OCI-LY3 (cell line): ENCODE results near the gene GABARAPL1.
"Not testable (repeated sequence)": the region's sequence is repeated elsewhere in the genome, so short reads cannot be mapped to it uniquely, and the experiment has no call there.

Experiments used
- H2AFZ ChIP-seq: fragments of 200-600, 300-600 bp; shearing (Covaris generic); 2 replicates; pipeline ENCODE4 v1.6.0; 2014; ENCODE audit warnings: antibody characterized with exemption, low read depth, low read length
- H3K27ac ChIP-seq: fragments of 200-600, 300-600 bp; sonication (generic); 2 replicates; pipeline ENCODE4 v1.5.1; 2014; ENCODE audit warnings: mild to moderate bottlenecking, low read length, moderate library complexity, mixed read lengths
- H3K27me3 ChIP-seq: fragments of 200-600, 300-600 bp; sonication (generic); 2 replicates; pipeline ENCODE4 v1.6.1; 2014; ENCODE audit warnings: low read depth, low read length, mixed read lengths
- H3K36me3 ChIP-seq: fragments of 200-600, 300-600 bp; sonication (generic); replicated peaks from 2 replicates; pipeline ENCODE3; 2014; ENCODE audit warnings: low read depth, low read length, mixed read lengths
- H3K4me1 ChIP-seq: fragments of 300-600, 200-600 bp; sonication (generic); 2 replicates; pipeline ENCODE4 v1.6.1; 2014; ENCODE audit warnings: low read length, mixed read lengths
- H3K4me2 ChIP-seq: fragments of 200-600, 300-600 bp; sonication (generic); 2 replicates; pipeline ENCODE4 v1.6.1; 2014; ENCODE audit warnings: low read length, mixed read lengths
- H3K4me3 ChIP-seq: fragments of 300-600, 200-600 bp; sonication (generic); 2 replicates; pipeline ENCODE4 v1.5.1; 2014; ENCODE audit warnings: antibody characterized with exemption, mild to moderate bottlenecking, low read length, moderate library complexity
- H3K79me2 ChIP-seq: fragments of 300-600, 200-600 bp; shearing (Covaris generic); 2 replicates; pipeline ENCODE4 v1.6.1; 2014; ENCODE audit warnings: mild to moderate bottlenecking, low read length, mixed read lengths
- H3K9ac ChIP-seq: fragments of 300-600, 200-600 bp; shearing (Covaris generic); 2 replicates; pipeline ENCODE4 v1.6.0; 2014; ENCODE audit warnings: mild to moderate bottlenecking, low read length, moderate library complexity
- H3K9me3 ChIP-seq: fragments of 200-600, 300-600 bp; shearing (Covaris generic); 2 replicates; pipeline ENCODE4 v1.6.1; 2014; ENCODE audit warnings: low read length, mixed read lengths; ENCODE audit not compliant: insufficient read depth
- H4K20me1 ChIP-seq: fragments of 200-600, 300-600 bp; sonication (generic); 2 replicates; pipeline ENCODE4 v1.6.1; 2016; ENCODE audit warnings: low read length, mixed read lengths; ENCODE audit not compliant: insufficient read depth
- EZH2phosphoT487 ChIP-seq: fragments of 200-600 bp; shearing (Covaris generic); IDR thresholded peaks from 2 replicates; pipeline ENCODE4 v1.6.1; 2018; ENCODE audit warnings: antibody characterized with exemption, mixed run types, low read depth
- TF ChIP-seq, protein P1 (sequence below): fragments of 200-600, 300-600 bp; sonication (generic); IDR thresholded peaks from 2 replicates; pipeline ENCODE4 v1.5.1; 2014; ENCODE audit warnings: antibody characterized with exemption, low read length, low read depth

Gene GABARAPL1

GRCh38 chr12:10218021-10218420 is 5.3 kb downstream of the GABARAPL1 start:
- Histone ChIP-seq H3K4me2 (no peak overlapping the region), H3K79me2 (no peaks in the 10 kb centered on the region), H2AFZ (no peak overlapping the region), H3K36me3 (no peaks in the 10 kb centered on the region), H3K4me1 (peaks cover 9% of the 10 kb centered on the region), H3K9me3 (no peaks in the 10 kb centered on the region), H3K9ac (no peak overlapping the region), H4K20me1 (no peaks in the 10 kb centered on the region), H3K27me3 (peaks cover 21% of the 10 kb centered on the region), H3K27ac (no peak overlapping the region), H3K4me3 (no peak overlapping the region)
- TF ChIP-seq EZH2phosphoT487, result no peak
- TF ChIP-seq, protein P1, sequence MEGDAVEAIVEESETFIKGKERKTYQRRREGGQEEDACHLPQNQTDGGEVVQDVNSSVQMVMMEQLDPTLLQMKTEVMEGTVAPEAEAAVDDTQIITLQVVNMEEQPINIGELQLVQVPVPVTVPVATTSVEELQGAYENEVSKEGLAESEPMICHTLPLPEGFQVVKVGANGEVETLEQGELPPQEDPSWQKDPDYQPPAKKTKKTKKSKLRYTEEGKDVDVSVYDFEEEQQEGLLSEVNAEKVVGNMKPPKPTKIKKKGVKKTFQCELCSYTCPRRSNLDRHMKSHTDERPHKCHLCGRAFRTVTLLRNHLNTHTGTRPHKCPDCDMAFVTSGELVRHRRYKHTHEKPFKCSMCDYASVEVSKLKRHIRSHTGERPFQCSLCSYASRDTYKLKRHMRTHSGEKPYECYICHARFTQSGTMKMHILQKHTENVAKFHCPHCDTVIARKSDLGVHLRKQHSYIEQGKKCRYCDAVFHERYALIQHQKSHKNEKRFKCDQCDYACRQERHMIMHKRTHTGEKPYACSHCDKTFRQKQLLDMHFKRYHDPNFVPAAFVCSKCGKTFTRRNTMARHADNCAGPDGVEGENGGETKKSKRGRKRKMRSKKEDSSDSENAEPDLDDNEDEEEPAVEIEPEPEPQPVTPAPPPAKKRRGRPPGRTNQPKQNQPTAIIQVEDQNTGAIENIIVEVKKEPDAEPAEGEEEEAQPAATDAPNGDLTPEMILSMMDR, result no peak

GRCh38 chr12:10220398-10221077 is 7.9 kb downstream of the GABARAPL1 start:
- H3K27ac ChIP-seq, result no peak overlapping the region
- no peaks in the 10 kb centered on the region for H3K4me1 ChIP-seq
- no peaks in the 10 kb centered on the region for H3K79me2 ChIP-seq
- H4K20me1 ChIP-seq, result no peaks in the 10 kb centered on the region
- H2AFZ ChIP-seq, result no peak overlapping the region
- H3K9me3 ChIP-seq, result no peaks in the 10 kb centered on the region
- no peak for TF ChIP-seq EZH2phosphoT487
- TF ChIP-seq, protein P1, result no peak
- H3K27me3 ChIP-seq, result peaks cover 2% of the 10 kb centered on the region; the same call in 1 of the 2 replicates
- H3K4me2 ChIP-seq, result no peak overlapping the region
- no peak overlapping the region for H3K9ac ChIP-seq
- no peaks in the 10 kb centered on the region for H3K36me3 ChIP-seq
- H3K4me3 ChIP-seq, result no peak overlapping the region

DNA sequence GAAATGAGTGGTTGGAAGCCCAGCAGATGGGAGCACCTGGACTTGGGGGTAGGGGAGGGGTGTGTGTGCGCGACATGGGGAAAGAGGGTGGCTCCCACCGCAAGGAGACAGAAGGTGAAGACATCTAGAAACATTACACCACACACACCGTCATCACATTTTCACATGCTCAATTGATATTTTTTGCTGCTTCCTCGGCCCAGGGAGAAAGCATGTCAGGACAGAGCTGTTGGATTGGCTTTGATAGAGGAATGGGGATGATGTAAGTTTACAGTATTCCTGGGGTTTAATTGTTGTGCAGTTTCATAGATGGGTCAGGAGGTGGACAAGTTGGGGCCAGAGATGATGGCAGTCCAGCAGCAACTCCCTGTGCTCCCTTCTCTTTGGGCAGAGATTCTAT is 9.2 kb downstream of the GABARAPL1 start:
- TF ChIP-seq, protein P1, result no peak
- no peak for TF ChIP-seq EZH2phosphoT487
- no peak overlapping the region for H3K4me2 ChIP-seq
- H3K4me3 ChIP-seq, result no peak overlapping the region
- no peaks in the 10 kb centered on the region for H3K27me3 ChIP-seq
- H3K4me1 ChIP-seq, result no peaks in the 10 kb centered on the region
- H3K9me3 ChIP-seq, result no peaks in the 10 kb centered on the region
- no peaks in the 10 kb centered on the region for H3K79me2 ChIP-seq
- H4K20me1 ChIP-seq, result no peaks in the 10 kb centered on the region
- no peak overlapping the region for H3K9ac ChIP-seq
- no peak overlapping the region for H3K27ac ChIP-seq
- no peaks in the 10 kb centered on the region for H3K36me3 ChIP-seq
- H2AFZ ChIP-seq, result no peak overlapping the region

DNA sequence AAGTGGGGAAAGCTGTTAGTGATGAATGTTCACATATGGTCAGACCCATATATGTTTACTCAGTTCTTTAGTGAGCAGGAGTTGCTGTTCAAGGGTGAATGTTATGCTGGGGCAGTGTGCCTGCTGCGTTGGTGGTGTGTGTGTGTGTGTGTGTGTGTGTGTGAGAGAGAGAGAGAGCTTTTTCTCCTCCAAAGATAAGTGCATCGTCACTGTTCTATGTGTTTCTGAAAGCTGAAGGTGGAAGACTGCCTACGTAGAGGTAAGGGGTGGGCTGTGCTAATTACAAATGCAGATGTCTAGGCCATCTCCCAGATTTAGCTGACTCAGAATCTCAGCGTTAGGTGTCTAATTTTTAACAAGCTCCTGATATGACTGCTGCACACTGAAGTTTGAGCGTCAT is 10.5 kb downstream of the GABARAPL1 start:
- no peak overlapping the region for H3K4me2 ChIP-seq
- TF ChIP-seq EZH2phosphoT487, result no peak
- TF ChIP-seq, protein P1, result no peak
- H3K4me1 ChIP-seq, result no peaks in the 10 kb centered on the region
- no peaks in the 10 kb centered on the region for H3K79me2 ChIP-seq
- no peaks in the 10 kb centered on the region for H4K20me1 ChIP-seq
- no peak overlapping the region for H3K27ac ChIP-seq
- H3K27me3 ChIP-seq, result no peaks in the 10 kb centered on the region
- no peak overlapping the region for H2AFZ ChIP-seq
- no peaks in the 10 kb centered on the region for H3K9me3 ChIP-seq
- no peak overlapping the region for H3K9ac ChIP-seq
- no peaks in the 10 kb centered on the region for H3K36me3 ChIP-seq
- H3K4me3 ChIP-seq, result no peak overlapping the region

GRCh38 chr12:10225426-10225825 is 12.7 kb downstream of the GABARAPL1 start:
- H3K4me2 ChIP-seq, H3K4me3 ChIP-seq, H2AFZ ChIP-seq, H3K27ac ChIP-seq, H4K20me1 ChIP-seq, H3K4me1 ChIP-seq, H3K9me3 ChIP-seq, H3K79me2 ChIP-seq, H3K27me3 ChIP-seq, H3K36me3 ChIP-seq, H3K9ac ChIP-seq: not testable (repeated sequence)
